GM06990 (cell line): ENCODE data around the gene WNT2B.
"Not testable (repeated sequence)": the region's sequence is repeated elsewhere in the genome, so short reads cannot be mapped to it uniquely, and the experiment has no call there.

Experiments
- DNase-seq: peaks from one replicate; pipeline ENCODE4 v3.0.0-alpha.2; 2011; ENCODE audit not compliant: insufficient read length; ENCODE audit errors: extremely low read depth
- H3K27me3 ChIP-seq: replicated peaks from 2 replicates; pipeline ENCODE4 v1.6.0; 2011; ENCODE audit warnings: low read length; ENCODE audit not compliant: control insufficient read depth, insufficient read depth
- H3K36me3 ChIP-seq: 2 replicates; pipeline ENCODE4 v1.5.1; 2011; ENCODE audit warnings: low read length; ENCODE audit not compliant: control insufficient read depth, insufficient read depth
- H3K4me3 ChIP-seq: replicated peaks from 2 replicates; pipeline ENCODE4 v1.5.1; 2011; ENCODE audit warnings: low read depth, mild to moderate bottlenecking, control low read depth, low read length
- CTCF ChIP-seq: IDR thresholded peaks from 2 replicates; pipeline ENCODE4 v1.5.1; 2011; ENCODE audit warnings: low read length, control low read depth, mild to moderate bottlenecking, inconsistent platforms; ENCODE audit not compliant: insufficient read depth, poor library complexity, severe bottlenecking

WNT2B gene

GRCh38 chr1:112478314-112478713, 30.5 kb upstream of the WNT2B start:
- Histone ChIP-seq H3K36me3 (no peaks in the 10 kb centered on the region), H3K4me3 (no peak overlapping the region), H3K27me3 (no peaks in the 10 kb centered on the region)
- TF ChIP-seq CTCF, result no peak
- no peak for DNase-seq

- H3K36me3 ChIP-seq, H3K4me3 ChIP-seq, H3K27me3 ChIP-seq, DNase-seq: not testable (repeated sequence)
Observed at GRCh38 chr1:112486063-112486462, 22.7 kb upstream of the WNT2B start.

- not testable (repeated sequence) for H3K4me3 ChIP-seq, H3K36me3 ChIP-seq, DNase-seq
Observed at GRCh38 chr1:112487686-112488085, 21.1 kb upstream of the WNT2B start.

GRCh38 chr1:112488141-112488540, 20.6 kb upstream of the WNT2B start:
- TF ChIP-seq CTCF, result no peak
- Histone ChIP-seq H3K27me3 (no peaks in the 10 kb centered on the region), H3K36me3 (no peaks in the 10 kb centered on the region), H3K4me3 (no peak overlapping the region)
- no peak for DNase-seq

More at GRCh38 chr1:112487686-112488085, 21.1 kb upstream of the WNT2B start:
- H3K27me3 ChIP-seq, result not testable (repeated sequence)

- H3K36me3 ChIP-seq, result no peaks in the 10 kb centered on the region
- H3K27me3 ChIP-seq, result no peaks in the 10 kb centered on the region
- no peak for TF ChIP-seq CTCF
- no peak for DNase-seq
- no peak overlapping the region for H3K4me3 ChIP-seq
Observed at GRCh38 chr1:112492076-112492475, 16.7 kb upstream of the WNT2B start.

GRCh38 chr1:112493351-112493750, 15.4 kb upstream of the WNT2B start:
- H3K4me3 ChIP-seq, result no peak overlapping the region
- no peak for TF ChIP-seq CTCF
- no peaks in the 10 kb centered on the region for H3K27me3 ChIP-seq
- no peaks in the 10 kb centered on the region for H3K36me3 ChIP-seq
- no peak for DNase-seq

GRCh38 chr1:112496290-112496689, 12.5 kb upstream of the WNT2B start:
- H3K4me3 ChIP-seq, result no peak overlapping the region
- no peaks in the 10 kb centered on the region for H3K36me3 ChIP-seq
- no peak for DNase-seq
- no peak for TF ChIP-seq CTCF
- no peaks in the 10 kb centered on the region for H3K27me3 ChIP-seq
